Stimulated activated CD8-positive, alpha-beta memory T cell treated with anti-CD3 and anti-CD28 coated beads, Interleukin-12 subunit alpha, Interleukin-12 subunit beta, amount 100 ng/mL, for 24 hours (primary cell): ENCODE data around the gene CEACAM4.

Experiments
- DNase-seq: peaks from one replicate; pipeline ENCODE4 v3.0.0-alpha.2; 2020; ENCODE audit errors: extremely low read depth

The CEACAM4 gene

GRCh38 chr19:41617941-41618730 lies 8.7 kb downstream of the CEACAM4 start:
- no peak for DNase-seq

GRCh38 chr19:41616792-41617621 lies 9.9 kb downstream of the CEACAM4 start:
- no peak for DNase-seq

- no peak for DNase-seq
Observed at GRCh38 chr19:41615207-41615606, 11.7 kb downstream of the CEACAM4 start.

- no peak for DNase-seq
Observed at GRCh38 chr19:41612483-41612882, 14.4 kb downstream of the CEACAM4 start.

GRCh38 chr19:41610789-41611188 lies 16.1 kb downstream of the CEACAM4 start:
- DNase-seq = no peak

- DNase-seq = no peak
Observed at GRCh38 chr19:41607668-41608067, 19.2 kb downstream of the CEACAM4 start.

- DNase-seq = no peak
Observed at GRCh38 chr19:41606215-41606837, 20.5 kb downstream of the CEACAM4 start.

GRCh38 chr19:41604831-41605230 lies 22.0 kb downstream of the CEACAM4 start:
- DNase-seq = no peak

- no peak for DNase-seq
Observed at GRCh38 chr19:41601771-41602170, 25.1 kb downstream of the CEACAM4 start.

GRCh38 chr19:41599175-41599966 lies 27.5 kb downstream of the CEACAM4 start:
- DNase-seq = no peak

GRCh38 chr19:41597600-41598041 lies 29.3 kb downstream of the CEACAM4 start:
- peak; percentile 16 for DNase-seq

GRCh38 chr19:41595890-41596280 lies 31.0 kb downstream of the CEACAM4 start:
- DNase-seq = no peak

GRCh38 chr19:41595258-41595889 lies 31.5 kb downstream of the CEACAM4 start:
- no peak for DNase-seq

GRCh38 chr19:41591951-41592562 lies 34.8 kb downstream of the CEACAM4 start:
- no peak for DNase-seq

- DNase-seq = no peak
Observed at GRCh38 chr19:41590936-41591335, 35.9 kb downstream of the CEACAM4 start.

GRCh38 chr19:41589371-41589770 lies 37.5 kb downstream of the CEACAM4 start:
- DNase-seq = no peak

- no peak for DNase-seq
Observed at GRCh38 chr19:41588497-41589209, 38.2 kb downstream of the CEACAM4 start.

GRCh38 chr19:41587838-41588210 lies 39.0 kb downstream of the CEACAM4 start:
- no peak for DNase-seq

GRCh38 chr19:41587101-41587837 lies 39.6 kb downstream of the CEACAM4 start:
- no peak for DNase-seq
